GM19351 (cell line): Measurements from ENCODE around the gene TIMELESS.
"Not testable (repeated sequence)": the region's sequence is repeated elsewhere in the genome, so short reads cannot be mapped to it uniquely, and the experiment has no call there.

ENCODE experiments used
- ATAC-seq: cut with Tn5 transposase; IDR thresholded peaks from one replicate; pipeline ENCODE4 v1.9.1; 2021; ENCODE audit warnings: mild to moderate bottlenecking, moderate library complexity; ENCODE audit not compliant: unreplicated experiment

TIMELESS gene

GRCh38 chr12:56411781-56412639 is 37.2 kb downstream of the TIMELESS start:
- ATAC-seq, result no peak

- ATAC-seq, result no peak
Measured at GRCh38 chr12:56410768-56411167, 38.5 kb downstream of the TIMELESS start.

- ATAC-seq, result no peak
Measured at GRCh38 chr12:56408799-56409417, 40.3 kb downstream of the TIMELESS start.

GRCh38 chr12:56404227-56404626 is 45.0 kb downstream of the TIMELESS start:
- ATAC-seq, result not testable (repeated sequence)

- not testable (repeated sequence) for ATAC-seq
Measured at GRCh38 chr12:56401612-56402011, 47.6 kb downstream of the TIMELESS start.

- ATAC-seq, result not testable (repeated sequence)
Measured at GRCh38 chr12:56401125-56401524, 48.1 kb downstream of the TIMELESS start.

GRCh38 chr12:56399466-56399865 is 49.8 kb downstream of the TIMELESS start:
- ATAC-seq, result not testable (repeated sequence)

GRCh38 chr12:56398324-56398723 is 50.9 kb downstream of the TIMELESS start:
- ATAC-seq, result no peak

GRCh38 chr12:56392331-56392730 is 56.9 kb downstream of the TIMELESS start:
- ATAC-seq, result no peak

- ATAC-seq, result no peak
Measured at GRCh38 chr12:56391721-56392120, 57.5 kb downstream of the TIMELESS start.

- ATAC-seq, result no peak
Measured at GRCh38 chr12:56389412-56389811, 59.8 kb downstream of the TIMELESS start.

- no peak for ATAC-seq
Measured at GRCh38 chr12:56387152-56387736, 62.0 kb downstream of the TIMELESS start.

- no peak for ATAC-seq
Measured at GRCh38 chr12:56385873-56386272, 63.4 kb downstream of the TIMELESS start.

GRCh38 chr12:56382611-56383010 is 66.6 kb downstream of the TIMELESS start:
- no peak for ATAC-seq

GRCh38 chr12:56377989-56378316 is 71.3 kb downstream of the TIMELESS start:
- no peak for ATAC-seq

GRCh38 chr12:56377310-56377988 is 71.8 kb downstream of the TIMELESS start:
- no peak for ATAC-seq

- peak; percentile 73 for ATAC-seq
Measured at GRCh38 chr12:56375598-56376434, 73.4 kb downstream of the TIMELESS start.

GRCh38 chr12:56374726-56375597 is 74.3 kb downstream of the TIMELESS start:
- peak; percentile 39 for ATAC-seq

GRCh38 chr12:56373515-56373914 is 75.7 kb downstream of the TIMELESS start:
- no peak for ATAC-seq

- ATAC-seq, result no peak
Measured at GRCh38 chr12:56366948-56367347, 82.3 kb downstream of the TIMELESS start.
